ENCODE data around the gene USP46.
A peak's percentile ranks its signal among the peaks of the same experiment; 100 is the strongest.

Gene USP46

DNA sequence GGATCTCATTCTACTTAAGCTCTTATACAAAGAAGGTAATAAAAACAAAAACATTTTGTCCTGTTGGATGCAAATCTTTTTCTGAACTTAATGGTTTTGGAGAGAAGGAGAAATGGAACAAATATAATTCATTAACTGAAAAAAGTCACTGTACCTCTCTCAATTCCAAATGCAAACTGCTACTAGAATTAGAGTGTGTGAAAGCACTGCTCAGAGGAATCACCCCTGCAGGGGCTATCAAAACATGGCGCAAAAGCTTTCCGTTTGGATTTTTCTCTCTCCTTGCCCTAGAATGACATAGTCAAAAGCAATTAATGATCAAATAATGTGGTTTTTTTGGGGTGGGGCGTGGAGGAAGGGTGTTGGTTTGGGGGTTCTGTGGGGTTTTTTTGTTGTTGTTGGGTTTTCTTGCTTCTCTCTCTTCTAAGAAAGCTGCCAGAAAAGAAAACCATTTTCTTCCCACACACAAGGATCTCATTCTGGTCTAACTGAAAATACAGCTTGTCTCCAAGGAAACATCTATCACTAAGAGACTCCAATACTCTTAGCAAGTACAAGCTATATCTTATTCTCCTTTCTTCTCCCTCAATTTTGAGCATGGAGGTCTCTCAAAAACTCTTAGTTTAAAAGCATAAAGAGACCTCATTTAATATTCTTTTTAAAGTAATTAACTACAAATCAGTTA lies 41.6 kb downstream of the USP46 start:
- DNase-seq = no peak

DNA sequence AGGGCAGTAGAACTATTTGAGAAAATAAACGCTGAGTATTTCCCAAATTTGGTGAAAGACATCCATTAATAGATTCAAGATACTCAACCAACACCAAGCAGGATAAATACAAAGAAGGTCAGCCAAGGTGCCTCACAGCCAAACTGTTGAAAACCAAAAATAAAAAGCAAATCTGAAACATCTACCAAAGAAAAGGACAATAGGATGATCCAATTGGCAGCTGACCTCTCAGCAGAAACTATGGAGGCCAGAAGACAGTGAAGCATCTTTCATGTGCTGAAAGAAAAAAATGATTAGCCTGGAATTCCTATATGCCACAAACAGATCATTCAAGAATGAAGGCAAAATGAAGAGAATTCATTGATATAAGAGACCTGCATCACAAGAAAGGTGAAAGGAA lies 44.9 kb downstream of the USP46 start:
- DNase-seq = no peak

DNA sequence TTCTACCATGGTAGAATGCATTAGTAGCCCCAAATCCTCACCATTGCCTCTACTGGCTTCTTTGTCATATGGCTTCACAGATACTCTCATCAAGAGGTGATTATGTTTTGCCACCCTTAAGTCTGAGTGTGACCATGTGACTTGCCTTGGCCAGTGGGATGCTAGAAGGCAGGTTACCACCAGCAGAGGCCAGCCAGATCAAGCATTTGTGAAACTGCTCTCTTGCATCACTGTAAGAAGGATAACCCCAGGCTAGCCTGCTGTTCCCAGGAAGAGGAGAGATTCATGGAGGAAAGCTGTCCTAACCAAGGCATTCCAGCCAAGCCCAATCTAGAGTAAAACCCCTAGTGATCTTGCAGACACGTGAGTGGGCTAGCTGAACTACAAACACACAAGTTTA lies 46.8 kb downstream of the USP46 start:
- no peak for DNase-seq

DNA sequence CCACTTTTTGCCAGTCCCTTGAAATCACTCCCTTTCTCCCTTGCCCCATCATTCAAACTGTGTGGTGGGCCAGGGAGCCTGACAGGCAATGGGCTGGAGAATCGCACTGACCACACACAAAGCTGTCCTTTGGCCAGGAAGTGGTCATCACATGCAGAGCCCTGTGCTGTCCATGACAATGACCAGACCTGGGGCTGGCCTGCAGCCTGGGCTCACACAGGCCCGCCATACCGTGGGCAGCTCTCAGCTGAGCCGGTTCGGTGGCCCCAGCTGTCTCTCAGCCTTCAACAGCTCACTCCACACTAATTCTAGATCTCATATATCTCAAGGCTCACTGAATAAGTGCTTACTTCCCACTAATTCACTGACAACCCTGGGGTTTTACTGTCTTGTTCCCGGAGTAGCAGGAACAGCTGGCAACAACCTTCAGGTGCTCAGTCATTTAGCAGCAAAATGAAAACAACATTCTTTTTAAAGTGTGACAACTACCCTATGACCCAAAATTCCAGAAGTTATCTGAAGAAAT lies 48.0 kb downstream of the USP46 start:
- DNase-seq = no peak

DNA sequence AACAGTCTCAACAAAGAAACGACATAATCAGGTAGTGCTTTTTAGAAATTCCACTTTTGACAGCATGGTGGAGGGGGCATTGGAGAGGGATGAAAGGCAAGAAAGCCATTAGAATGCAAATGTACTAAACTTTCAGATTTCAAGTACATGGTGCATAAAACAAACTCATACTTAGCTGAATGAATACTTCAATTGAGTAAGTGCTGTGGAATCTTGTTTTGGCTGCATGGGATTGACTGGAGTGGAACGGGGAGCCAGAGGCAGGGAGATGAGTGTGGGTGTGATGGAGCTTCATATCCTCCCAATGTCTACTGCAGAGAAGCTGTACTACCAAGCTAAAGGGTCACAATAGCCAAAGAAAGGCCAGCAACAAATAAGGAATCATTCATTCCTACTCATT lies 52.4 kb downstream of the USP46 start:
- DNase-seq = no peak

DNA sequence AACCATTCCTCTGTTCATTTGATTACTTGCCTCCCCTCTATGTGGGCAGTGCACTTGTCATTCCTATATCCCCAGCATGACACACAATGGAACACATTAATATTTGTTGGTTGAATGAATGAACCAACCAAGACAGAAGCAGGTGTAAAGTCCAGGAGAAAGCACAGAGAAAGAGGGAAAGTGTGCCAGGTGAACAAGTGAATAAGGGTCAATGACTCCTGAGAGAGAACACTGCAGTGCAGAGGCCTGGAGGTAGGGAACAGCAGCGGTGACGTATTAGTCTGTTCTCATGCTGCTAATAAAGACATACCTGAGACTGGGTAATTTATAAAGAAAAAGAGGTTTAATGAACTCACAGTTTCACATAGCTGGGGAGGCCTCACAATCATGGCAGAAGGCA lies 53.1 kb downstream of the USP46 start:
- DNase-seq = no peak

DNA sequence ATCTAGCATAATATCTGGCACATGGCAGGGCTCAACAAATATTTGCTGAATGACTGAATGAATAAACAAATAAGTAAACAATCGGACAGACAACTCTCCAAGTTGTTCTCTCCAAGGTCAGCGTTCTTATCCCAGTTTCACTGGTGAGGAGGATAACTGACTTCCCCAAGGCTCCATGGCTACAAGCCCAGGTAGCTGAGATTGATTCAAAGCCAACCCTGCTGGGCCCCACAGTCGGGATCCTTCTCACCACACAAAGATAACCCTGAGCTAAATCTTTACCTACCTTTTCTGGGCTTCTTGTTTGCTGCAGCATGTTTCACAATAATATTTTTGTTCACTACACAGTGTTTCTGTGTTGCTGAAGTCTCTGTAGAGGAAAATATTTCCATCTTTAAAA lies 54.9 kb downstream of the USP46 start:
- DNase-seq = no peak

DNA sequence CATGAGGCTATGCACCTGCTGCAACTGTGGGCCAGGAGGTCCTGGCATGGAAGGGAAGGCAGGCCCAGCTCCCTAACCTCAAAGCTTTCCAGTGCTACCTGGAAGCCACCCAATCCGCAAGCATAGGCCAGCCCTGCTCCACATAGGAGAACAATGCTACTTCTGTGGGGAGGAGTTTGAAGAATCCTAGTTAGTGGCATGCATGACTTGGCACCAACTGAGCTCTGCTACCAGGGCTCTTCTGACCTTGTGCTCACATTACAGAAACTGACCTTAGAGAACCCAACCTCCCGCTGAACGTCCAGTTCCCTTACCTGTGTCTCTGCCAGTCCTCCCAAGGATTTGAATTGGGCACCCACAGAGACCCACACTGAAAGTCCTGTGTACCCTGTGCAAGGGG lies 58.8 kb downstream of the USP46 start:
- no peak for DNase-seq

DNA sequence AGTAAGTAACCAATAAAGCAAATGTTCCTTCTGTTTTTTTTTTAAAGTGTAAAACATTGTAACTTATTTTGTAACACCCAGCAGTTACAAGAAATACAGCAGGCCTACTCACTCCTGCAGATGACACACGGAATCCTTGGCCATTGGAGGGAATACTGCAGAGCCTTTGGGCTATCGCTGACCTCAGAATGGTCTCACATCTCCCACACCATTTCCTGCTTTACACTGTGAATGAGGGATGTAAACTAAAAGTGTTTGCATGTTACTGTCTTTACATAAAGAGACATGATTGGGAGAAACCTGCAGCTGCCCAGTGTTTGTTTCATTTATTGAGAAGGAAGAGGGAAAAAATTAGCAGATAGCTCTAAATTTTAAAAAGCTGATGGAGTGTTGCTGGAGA lies 64.1 kb downstream of the USP46 start:
- no peak for DNase-seq

DNA sequence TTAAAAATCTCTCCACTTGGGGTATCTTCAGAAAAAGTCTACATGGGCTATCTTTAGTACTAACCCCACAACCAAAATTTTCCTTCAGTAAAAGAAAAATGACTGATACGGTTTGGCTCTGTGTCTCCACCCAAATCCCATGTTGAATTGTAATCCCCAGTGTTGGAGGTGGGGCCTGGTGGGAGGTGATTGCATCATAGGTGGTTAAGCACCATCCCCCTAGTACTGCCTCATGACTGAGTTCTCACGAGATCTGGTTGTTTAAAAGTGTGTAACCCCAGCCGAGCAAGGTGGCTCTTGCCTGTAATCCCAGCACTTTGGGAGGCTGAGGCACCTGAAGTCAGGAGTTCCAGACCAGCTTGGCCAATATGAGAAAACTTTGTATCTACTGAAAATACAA lies 66.8 kb downstream of the USP46 start:
- no peak for DNase-seq

DNA sequence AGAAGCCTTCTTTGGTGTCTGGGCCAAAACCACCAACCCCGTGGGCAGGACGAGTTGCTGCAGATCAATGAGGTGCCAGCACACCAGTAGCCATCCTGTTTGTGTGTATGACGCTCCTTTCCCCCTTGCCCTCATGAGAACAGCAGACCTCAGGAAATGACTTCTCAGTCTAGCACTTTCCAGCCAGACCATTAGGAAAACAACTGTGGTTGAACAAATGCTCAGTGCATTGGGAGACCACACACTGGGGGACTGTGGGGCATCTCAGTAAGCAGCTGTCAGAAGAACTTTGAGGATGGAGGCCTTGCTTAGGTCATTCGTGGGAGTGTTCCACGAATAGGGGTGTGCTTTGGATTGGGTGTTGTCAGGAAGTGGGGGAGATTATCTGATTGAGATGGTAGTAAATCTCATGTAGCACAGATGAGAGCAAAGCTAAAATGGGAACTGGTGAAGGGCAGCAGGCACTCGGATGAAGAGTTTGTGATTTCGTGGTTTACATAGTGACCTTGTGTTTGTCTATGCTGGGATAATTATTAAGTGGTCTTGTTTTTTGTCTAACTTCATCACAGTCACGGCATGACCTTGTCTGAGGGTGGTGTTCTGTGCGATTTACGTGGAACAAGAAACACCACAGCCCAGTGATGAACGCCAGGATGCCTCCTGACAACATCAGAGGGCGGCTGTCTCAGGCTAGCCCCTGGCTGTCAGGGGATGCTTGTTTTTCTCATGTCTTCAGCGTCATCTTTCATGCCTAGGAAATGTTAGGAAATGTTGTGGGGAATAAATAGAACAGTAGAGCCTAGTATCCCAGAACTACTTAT lies 70.1 kb downstream of the USP46 start:
- DNase-seq = no peak

DNA sequence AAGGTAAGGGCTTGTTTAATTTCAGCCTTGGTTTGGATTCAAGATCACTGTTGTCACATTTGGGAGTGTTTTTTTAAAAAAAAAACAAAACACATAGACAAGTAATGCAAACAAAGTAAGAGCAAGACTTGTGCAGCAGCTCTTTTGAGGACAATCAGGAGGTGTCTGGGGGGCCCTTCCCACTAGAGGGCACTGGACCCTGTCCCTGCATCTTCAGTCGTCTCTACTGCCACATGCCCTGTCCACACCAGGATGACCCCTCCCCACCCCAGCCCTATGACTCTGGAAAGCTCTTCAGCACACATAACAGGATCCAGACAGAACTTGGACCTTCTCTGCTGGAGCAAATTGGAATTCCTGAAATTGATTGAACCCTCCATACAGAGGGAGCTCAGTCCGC lies 71.0 kb downstream of the USP46 start:
- DNase-seq = peak; percentile 11

DNA sequence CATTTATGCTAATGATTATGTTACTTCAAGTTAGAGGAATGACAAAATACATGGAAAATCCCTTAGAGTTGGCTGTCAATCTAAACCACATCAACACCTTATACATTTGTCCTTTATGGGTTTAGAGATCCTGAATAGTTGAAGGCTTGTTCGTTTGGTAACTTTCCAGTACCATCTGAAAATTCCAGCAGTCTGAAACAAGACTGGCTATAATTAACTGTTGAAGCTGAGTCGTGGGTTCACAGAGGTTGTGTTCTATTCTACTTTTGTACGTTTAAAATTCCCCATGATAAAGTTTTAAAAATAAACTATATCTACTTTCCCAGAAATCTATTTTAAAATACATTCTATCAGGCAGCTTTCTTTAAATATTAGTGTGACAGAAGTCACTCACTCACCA lies 73.0 kb downstream of the USP46 start:
- no peak for DNase-seq

DNA sequence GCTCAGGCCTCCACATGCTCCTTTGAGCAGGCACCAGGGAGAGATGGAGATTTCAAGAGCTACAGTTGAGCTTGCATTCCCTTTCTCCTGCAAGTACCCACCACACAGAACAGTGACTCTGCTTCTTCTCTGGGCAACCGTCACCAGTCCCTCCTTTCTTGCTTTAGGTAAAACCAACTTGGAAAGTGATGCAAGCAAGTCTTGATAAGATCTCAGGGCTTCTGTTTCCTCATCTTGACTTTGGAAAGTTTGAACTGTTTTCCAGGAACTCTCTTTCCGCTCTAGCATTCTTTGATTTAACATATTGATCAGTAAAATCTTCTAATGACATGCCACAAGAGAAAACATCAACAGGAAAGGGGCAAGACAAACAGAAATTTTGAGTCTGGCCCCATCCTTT lies 73.7 kb downstream of the USP46 start:
- no peak for DNase-seq

DNA sequence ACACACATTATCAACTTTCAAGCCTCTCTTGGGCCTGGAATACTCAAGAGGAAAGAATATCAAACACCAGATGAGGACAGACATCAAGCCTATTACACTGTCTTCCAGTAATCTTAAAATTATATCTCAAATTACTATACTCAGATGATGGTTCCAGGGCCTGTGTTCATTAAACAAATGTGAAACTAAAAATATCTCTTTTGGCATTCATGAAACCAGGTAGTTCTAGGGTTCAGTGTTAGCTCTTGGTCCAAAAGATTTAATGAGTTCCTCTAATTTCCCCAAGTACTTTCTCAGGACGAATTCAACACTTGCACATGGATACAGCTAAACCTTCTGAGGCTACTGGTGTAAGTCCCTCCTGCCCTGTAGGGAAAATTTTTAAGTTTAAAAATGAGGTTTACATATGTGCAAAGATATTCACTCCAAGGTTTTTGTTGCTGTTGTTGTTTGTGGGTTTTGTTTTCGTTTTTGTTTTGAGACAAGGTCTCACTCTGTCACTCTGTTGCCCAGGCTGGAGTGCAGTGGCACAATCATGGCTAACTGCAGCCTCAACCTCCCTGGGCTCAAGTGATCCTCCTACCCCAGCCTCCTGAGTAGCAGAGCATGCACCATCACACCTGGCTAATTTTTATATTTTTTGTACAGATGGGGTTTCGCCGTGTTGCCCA lies 79.4 kb downstream of the USP46 start:
- DNase-seq = no peak

DNA sequence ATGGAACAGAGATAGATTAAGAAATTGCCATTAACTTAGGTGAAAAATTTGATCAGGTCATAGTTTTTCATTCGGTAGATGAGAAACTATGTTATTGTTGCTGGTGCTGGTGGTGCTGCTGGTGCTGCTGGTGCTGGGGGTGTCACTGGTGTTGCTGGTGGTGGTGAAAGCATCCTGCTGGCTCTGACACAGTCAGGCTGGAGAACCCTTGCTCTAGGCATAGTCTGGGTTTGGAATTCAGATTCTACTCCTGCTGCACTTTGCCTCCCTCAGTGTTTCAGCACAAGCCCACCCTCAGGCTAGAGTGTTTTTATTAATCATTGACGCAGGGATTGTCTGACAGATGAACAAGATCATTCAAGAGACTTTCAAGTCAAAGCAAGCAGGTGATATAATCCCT lies 80.2 kb downstream of the USP46 start:
- no peak for DNase-seq

DNA sequence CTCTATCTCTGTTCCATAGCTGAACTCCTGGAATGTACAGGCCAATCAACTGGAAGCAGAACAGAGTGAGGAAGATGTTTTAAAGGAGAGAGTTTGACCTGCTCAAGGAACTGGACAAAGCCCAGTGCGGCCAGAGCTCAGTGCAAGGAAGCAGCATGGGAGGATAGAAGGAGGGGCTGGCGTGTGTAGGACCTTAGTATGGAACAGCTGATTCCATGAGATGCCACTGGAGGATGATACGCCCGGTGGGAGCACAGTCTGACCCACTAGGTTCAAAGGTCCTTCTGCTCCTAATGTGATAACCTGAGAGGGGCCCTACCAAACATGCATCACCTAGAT lies 81.5 kb downstream of the USP46 start:
- DNase-seq = no peak

DNA sequence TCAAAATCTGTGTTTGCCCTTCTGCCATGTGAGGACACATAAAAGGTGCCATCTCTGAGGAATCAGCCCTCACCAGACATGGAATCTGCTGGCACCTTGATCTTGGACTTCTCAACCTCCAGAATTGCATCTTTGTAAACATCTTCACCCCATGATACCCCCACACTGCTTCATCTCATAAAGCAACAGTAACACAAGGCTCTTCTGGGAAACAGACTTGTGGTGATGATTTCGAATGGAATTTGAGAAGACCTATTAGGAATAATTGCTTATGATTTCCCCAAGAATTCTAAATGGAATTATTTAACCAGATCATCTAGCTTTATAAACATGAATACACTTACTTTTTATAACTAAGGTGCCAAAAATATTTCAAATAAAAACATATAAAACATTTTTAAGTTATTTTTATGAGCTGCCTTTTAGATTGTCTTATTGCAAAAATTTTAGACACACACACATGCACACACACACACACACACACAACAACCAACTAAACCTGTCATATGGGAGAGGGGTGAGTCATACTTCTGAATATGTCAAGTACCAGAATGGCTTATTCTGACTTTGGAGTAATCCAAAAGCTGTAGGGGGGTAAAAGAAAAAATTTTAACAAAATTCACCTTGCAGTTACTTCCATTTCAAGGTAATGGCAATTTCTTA lies 82.0 kb downstream of the USP46 start:
- DNase-seq = no peak

DNA sequence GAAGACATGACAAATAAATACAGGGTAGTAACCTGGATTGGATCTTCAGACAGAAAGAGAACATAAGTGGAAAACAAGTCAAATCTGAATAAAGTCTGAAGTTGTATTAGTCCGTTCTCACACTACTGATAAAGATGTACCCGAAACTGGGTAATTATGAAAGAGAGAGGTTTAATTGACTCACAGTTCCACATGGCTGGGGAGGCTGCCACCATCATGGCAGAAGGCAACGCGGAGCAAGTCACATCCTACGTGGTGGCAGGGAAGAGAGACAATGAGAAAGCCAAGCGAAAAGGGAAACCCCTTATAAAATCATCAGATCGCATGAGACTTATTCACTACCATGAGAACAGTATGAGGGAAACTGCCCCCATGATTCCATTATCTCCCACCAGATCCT lies 82.8 kb downstream of the USP46 start:
- DNase-seq = no peak

DNA sequence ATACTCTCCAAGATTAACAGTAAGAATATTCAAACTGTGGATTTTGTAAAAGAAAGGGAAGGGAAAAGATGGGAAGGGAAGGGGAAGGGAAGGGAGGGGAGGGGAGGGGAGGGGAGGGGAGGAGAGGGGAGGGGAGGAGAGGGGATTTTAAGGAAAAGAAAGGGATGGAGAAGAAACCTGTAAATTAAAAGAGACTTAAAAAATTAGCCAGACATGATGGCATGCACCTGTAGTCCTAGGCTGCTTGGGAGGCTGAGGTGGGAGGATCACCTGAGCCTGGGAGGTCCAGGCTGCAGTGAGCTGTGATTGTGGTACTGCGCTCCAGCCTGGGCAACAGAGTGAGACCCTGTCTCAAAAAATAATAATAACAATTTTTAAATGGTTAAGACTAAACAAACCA lies 83.7 kb downstream of the USP46 start:
- no peak for DNase-seq

DNA sequence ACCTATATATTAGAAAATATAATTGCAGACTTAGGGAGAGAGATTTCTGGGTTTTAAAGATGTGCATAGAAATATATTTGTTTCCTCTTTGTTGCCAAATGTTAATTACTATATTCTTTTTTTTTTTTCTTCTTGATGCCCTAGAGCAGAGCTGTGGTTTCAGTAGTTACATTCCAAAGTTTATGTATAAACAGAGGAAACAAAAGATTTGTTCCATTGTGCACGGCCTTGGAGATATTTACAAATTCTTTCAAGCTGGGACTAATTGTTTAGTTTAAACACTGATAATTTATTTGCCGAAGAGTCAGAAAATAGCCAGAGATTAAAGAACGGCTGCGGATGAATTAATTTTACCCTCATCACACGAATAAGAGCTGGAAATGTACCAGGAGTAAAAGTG lies 85.1 kb downstream of the USP46 start:
- no peak for DNase-seq

DNA sequence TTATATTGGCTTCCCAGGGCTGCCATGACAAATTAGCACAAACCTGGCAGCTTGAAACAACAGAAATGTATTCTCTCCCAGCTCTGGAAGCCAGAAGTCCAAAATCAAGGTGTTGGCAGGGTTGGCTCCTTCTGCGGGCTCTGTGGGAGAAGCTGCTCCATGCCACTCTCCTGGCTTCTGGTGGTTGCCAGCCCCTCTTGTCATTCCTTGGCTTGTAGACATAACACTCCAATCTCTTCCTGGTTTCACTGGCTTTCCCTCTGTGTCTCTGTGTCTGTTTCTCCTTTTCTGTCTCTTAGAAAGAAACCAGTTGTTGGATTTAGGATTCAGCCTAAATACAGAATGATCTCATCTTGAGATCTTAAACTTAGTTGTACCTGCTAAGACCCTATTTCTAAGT lies 85.5 kb downstream of the USP46 start:
- no peak for DNase-seq

DNA sequence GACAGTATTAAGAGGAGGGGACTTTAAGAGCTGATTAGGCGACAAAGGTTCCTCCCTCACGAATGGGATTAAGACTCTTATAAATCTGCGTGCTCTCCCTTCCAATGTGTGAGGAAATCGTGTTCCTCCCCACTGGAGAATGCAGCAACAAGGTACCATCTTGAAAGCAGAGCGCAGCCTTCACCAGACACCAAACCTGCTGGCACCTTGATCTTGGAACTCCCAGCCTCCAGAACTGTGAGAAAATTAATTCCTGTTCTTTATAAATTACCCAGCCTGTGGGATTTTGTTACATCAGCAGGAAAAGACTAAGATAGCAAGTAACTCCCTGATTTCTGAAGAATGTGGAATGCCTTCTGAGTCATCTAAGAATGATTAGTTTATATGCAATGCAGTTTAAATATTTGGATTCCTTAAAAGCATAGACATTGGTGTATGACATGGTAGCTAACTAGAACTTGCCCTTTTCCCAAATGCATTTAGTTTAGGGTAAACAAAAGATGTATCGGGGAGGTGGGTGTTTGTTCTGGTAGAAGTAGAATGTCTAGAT lies 86.1 kb downstream of the USP46 start:
- no peak for DNase-seq

Measured in stimulated activated CD4-positive, alpha-beta T cell treated with anti-CD3 and anti-CD28 coated beads, Interleukin-4, amount 100 ng/mL, for 1 hour (primary cell).